HepG2 (cell line): ENCODE measurements around the gene INHBE. TPM values are rescaled to one million over a fixed set of nuclear protein-coding genes. Genes with fewer than 3 reads are reported as not detected.

Experiments
- ELF1 ChIP-seq: sonication (generic); formaldehyde crosslinking; IDR thresholded peaks from 2 replicates; pipeline ENCODE4 v1.4.0; 2020; ENCODE audit warnings: missing genetic modification reagents
- ETV6 ChIP-seq: sonication (generic); formaldehyde crosslinking; conservative IDR thresholded peaks from 2 replicates; pipeline ENCODE4 v1.4.0; 2020; ENCODE audit warnings: missing genetic modification reagents
- FOXC1 ChIP-seq: sonication (generic); formaldehyde crosslinking; IDR thresholded peaks from 2 replicates; pipeline ENCODE4 v1.8.0; 2022; ENCODE audit warnings: mild to moderate bottlenecking, missing genetic modification reagents, borderline replicate concordance
- GZF1 ChIP-seq: sonication (generic); formaldehyde crosslinking; IDR thresholded peaks from 2 replicates; pipeline ENCODE4 v1.5.1; 2020; ENCODE audit warnings: mild to moderate bottlenecking, missing genetic modification reagents
- HDAC1 ChIP-seq: sonication (generic); formaldehyde crosslinking; IDR thresholded peaks from 2 replicates; pipeline ENCODE4 v1.5.1; 2020; ENCODE audit warnings: mild to moderate bottlenecking, missing genetic modification reagents
- HNRNPH1 ChIP-seq: fragments of 200-400 bp; formaldehyde crosslinking; optimal IDR thresholded peaks from 2 replicates; pipeline ENCODE3; 2017; ENCODE audit warnings: mild to moderate bottlenecking, low read depth, low read length
- HOXA7 ChIP-seq: sonication (generic); formaldehyde crosslinking; IDR thresholded peaks from 2 replicates; pipeline ENCODE4 v1.8.1; 2022; ENCODE audit warnings: mild to moderate bottlenecking, missing genetic modification reagents, moderate library complexity
- JARID2 ChIP-seq: sonication (generic); formaldehyde crosslinking; IDR thresholded peaks from 2 replicates; pipeline ENCODE4 v1.8.1; 2023; ENCODE audit warnings: missing genetic modification reagents, inconsistent platforms; ENCODE audit not compliant: insufficient replicate concordance
- KLF15 ChIP-seq: sonication (generic); formaldehyde crosslinking; IDR thresholded peaks from 2 replicates; pipeline ENCODE4 v1.8.1; 2023; ENCODE audit warnings: borderline replicate concordance, mild to moderate bottlenecking, inconsistent platforms, missing genetic modification reagents, mixed read lengths
- NFE2 ChIP-seq: sonication (generic); formaldehyde crosslinking; IDR thresholded peaks from 2 replicates; pipeline ENCODE4 v1.4.0; 2020; ENCODE audit warnings: missing genetic modification reagents
- POLR2G ChIP-seq: fragments of 200-400 bp; formaldehyde crosslinking; IDR thresholded peaks from 2 replicates; pipeline ENCODE4 v1.6.1; 2018; ENCODE audit warnings: mild to moderate bottlenecking, low read depth, low read length, moderate library complexity
- REL ChIP-seq: sonication (generic); formaldehyde crosslinking; conservative IDR thresholded peaks from 2 replicates; pipeline ENCODE4 v1.8.0; 2022; ENCODE audit warnings: mild to moderate bottlenecking, missing genetic modification reagents, moderate library complexity
- SMARCE1 ChIP-seq: fragments of 450-650 bp; IDR thresholded peaks from 2 replicates; pipeline ENCODE4 v1.6.1; 2017; ENCODE audit warnings: borderline replicate concordance
- STAT6 ChIP-seq: sonication (generic); formaldehyde crosslinking; IDR thresholded peaks from 2 replicates; pipeline ENCODE4 v1.4.0; 2020; ENCODE audit warnings: missing genetic modification reagents, mild to moderate bottlenecking, borderline replicate concordance
- ZFP82 ChIP-seq: sonication (generic); formaldehyde crosslinking; IDR thresholded peaks from 2 replicates; pipeline ENCODE4 v1.5.1; 2020; ENCODE audit warnings: mild to moderate bottlenecking, missing genetic modification reagents, borderline replicate concordance
- ZNF136 ChIP-seq: sonication (generic); formaldehyde crosslinking; IDR thresholded peaks from 2 replicates; pipeline ENCODE4 v1.8.1; 2022; ENCODE audit warnings: low read depth, mild to moderate bottlenecking, moderate library complexity, missing genetic modification reagents
- ZNF275 ChIP-seq: sonication (generic); formaldehyde crosslinking; IDR thresholded peaks from 2 replicates; pipeline ENCODE4 v1.8.0; 2022; ENCODE audit warnings: missing genetic modification reagents, mild to moderate bottlenecking, inconsistent platforms, borderline replicate concordance
- ZNF276 ChIP-seq: sonication (generic); formaldehyde crosslinking; IDR thresholded peaks from 2 replicates; pipeline ENCODE4 v1.4.0; 2020; ENCODE audit warnings: mild to moderate bottlenecking, low read depth, missing genetic modification reagents
- ZNF343 ChIP-seq: sonication (generic); formaldehyde crosslinking; IDR thresholded peaks from 2 replicates; pipeline ENCODE4 v1.4.0; 2020; ENCODE audit warnings: mild to moderate bottlenecking, missing genetic modification reagents
- ZNF512 ChIP-seq: sonication (generic); formaldehyde crosslinking; IDR thresholded peaks from 2 replicates; pipeline ENCODE4 v1.4.0; 2020; ENCODE audit warnings: mild to moderate bottlenecking, missing genetic modification reagents
- ZNF766 ChIP-seq: sonication (generic); formaldehyde crosslinking; IDR thresholded peaks from 2 replicates; pipeline ENCODE4 v1.5.0; 2020; ENCODE audit warnings: missing genetic modification reagents, borderline replicate concordance
- ZSCAN12 ChIP-seq: sonication (generic); formaldehyde crosslinking; IDR thresholded peaks from 2 replicates; pipeline ENCODE4 v1.9.0; 2021; ENCODE audit warnings: mild to moderate bottlenecking, missing genetic modification reagents
- ZSCAN22 ChIP-seq: sonication (generic); formaldehyde crosslinking; IDR thresholded peaks from 2 replicates; pipeline ENCODE4 v1.4.0; 2020; ENCODE audit warnings: mild to moderate bottlenecking, missing genetic modification reagents
- polyA plus RNA-seq, 8 experiments: library from polyadenylated mRNA; depleted of rRNA in 3 of 8; stranded (reverse) in 7 of 8; unstranded in 1 of 8; fragments of >200 nt; fragmentation: Illumina TruSeq in 4 of 8; extraction: Trizol in 4 of 8; gene quantifications; 2 replicates each; pipeline versions ENCODE4 v1.2.1 to v1.2.3, GENCODE V29; 2011 to 2016; ENCODE audit warnings: low read depth in 4 of 8, missing spikeins in 1 of 8, mixed read lengths in 1 of 8; ENCODE audit not compliant: insufficient read depth in 1 of 8
- total RNA-seq, 5 experiments: library from RNA; depleted of rRNA; stranded (reverse); fragments of >200 nt; fragmentation: Illumina TruSeq; extraction: Trizol; gene quantifications; 2 replicates each; pipeline ENCODE4 v1.2.3, GENCODE V29; 2016; ENCODE audit warnings: low read depth in 1 of 5

INHBE gene
- total and polyA plus RNA-seq, 2 of the 13 experiments (the other 11 are each of a cell fraction or from before 2014, with no cell fraction given), result 17.0 to 32.0 TPM

- TF ChIP-seq REL, result no peak
- TF ChIP-seq SMARCE1, result no peak
- TF ChIP-seq ZSCAN12, result no peak
- TF ChIP-seq KLF15 (CRISPR knock-in tag), result no peak
- no peak for TF ChIP-seq ZNF276 (CRISPR knock-in tag)
- TF ChIP-seq HOXA7 (CRISPR knock-in tag), result no peak
- no peak for TF ChIP-seq HNRNPH1
- no peak for TF ChIP-seq ZFP82 (CRISPR knock-in tag)
- no peak for TF ChIP-seq ZSCAN22 (CRISPR knock-in tag)
- no peak for TF ChIP-seq ZNF766 (CRISPR knock-in tag)
- TF ChIP-seq ZNF275, result peak; percentile 44; the same call in 1 of the 2 replicates
- no peak for TF ChIP-seq ZNF343 (CRISPR knock-in tag)
- TF ChIP-seq ETV6, result no peak
- peak; percentile 92 for TF ChIP-seq HDAC1 (CRISPR knock-in tag)
- no peak for TF ChIP-seq JARID2
- 0 out of 2 replicates have a peak, but pooled peaks have one; percentile 57 for TF ChIP-seq STAT6 (CRISPR knock-in tag)
- peak; percentile 90 for TF ChIP-seq POLR2G
- TF ChIP-seq FOXC1 (CRISPR knock-in tag), result peak; percentile 77
- no peak for TF ChIP-seq ZNF512 (CRISPR knock-in tag)
- no peak for TF ChIP-seq NFE2 (CRISPR knock-in tag)
- no peak for TF ChIP-seq GZF1 (CRISPR knock-in tag)
- peak; percentile 82; the same call in 1 of the 2 replicates for TF ChIP-seq ZNF136 (CRISPR knock-in tag)
- TF ChIP-seq ELF1 (CRISPR knock-in tag), result peak; percentile 92
Observed at GRCh38 chr12:57487597-57488401, 32.7 kb downstream of the INHBE start, which contains the start of gene MARS1 (continued).
